Hematopoietic multipotent progenitor cell treated with erythropoietin and hydrocortisone succinate and interleukin-3 and kit ligand, for 4 days (in vitro differentiated cells): Measurements from ENCODE around the gene IRF1.
"Not testable (repeated sequence)": the region's sequence is repeated elsewhere in the genome, so short reads cannot be mapped to it uniquely, and the experiment has no call there.

Experiments
- DNase-seq: peaks from one replicate; pipeline ENCODE4 v3.0.0-alpha.2; 2015

Gene IRF1

DNA sequence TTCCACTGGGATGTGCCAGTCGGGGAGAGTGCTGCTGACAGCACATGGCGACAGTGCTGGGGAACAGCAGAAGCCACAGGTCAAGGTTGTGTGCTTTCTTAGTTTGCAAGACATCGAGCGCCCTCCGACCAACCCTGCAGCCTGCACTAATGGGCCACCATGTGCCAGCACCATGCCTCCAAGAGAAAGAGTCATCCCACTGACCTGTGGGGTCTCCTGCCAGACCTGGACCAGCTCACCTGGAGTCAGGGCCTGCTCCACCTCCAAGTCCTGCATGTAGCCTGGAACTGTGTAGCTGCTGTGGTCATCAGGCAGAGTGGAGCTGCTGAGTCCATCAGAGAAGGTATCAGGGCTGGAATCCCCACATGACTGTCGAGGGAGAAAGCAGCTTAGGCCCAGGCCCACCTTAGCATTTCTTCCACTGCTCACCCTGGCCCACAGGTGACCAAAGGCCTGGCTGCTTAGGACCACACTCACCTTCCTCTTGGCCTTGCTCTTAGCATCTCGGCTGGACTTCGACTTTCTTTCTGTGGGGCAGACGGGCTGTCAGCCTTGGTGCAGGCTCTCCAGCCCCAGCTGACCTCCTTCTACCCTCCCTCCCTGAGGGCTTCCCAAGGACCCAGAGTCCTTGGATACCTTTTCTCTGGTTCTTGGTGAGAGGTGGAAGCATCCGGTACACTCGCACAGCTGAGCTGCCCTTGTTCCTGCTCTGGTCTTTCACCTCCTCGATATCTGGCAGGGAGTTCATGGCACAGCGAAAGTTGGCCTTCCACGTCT, 4.1 kb downstream of the IRF1 start:
- no peak for DNase-seq

DNA sequence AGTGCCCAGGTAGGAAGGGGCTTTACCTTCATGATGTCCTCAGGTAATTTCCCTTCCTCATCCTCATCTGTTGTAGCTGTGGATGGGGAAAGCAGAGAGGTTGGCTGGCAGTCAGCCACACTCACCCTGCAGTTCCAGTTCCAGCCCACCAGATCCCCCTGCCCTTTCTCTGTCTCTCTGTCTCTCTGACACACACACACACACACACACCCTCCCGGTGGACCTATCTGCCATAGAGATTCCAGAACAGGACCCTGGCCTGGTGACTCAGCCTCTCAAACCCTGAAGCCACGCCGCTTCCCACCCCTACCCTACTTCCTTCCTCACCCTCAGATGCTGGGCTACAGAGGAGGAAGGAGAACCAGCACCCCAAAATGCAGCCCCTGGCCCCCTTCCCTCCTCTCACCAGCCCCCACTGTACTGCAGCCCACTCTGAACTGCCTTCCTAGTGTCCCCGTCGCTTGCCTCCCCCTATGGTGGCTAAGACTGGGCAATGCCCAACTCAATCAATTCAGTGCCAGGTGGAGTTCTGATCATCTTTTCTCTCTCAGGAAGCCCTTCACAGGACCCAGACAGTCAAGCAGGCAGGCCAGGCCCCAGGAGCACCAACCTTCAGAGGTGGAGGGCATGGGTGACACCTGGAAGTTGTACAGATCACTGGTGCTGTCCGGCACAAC, 4.8 kb downstream of the IRF1 start:
- DNase-seq: no peak

DNA sequence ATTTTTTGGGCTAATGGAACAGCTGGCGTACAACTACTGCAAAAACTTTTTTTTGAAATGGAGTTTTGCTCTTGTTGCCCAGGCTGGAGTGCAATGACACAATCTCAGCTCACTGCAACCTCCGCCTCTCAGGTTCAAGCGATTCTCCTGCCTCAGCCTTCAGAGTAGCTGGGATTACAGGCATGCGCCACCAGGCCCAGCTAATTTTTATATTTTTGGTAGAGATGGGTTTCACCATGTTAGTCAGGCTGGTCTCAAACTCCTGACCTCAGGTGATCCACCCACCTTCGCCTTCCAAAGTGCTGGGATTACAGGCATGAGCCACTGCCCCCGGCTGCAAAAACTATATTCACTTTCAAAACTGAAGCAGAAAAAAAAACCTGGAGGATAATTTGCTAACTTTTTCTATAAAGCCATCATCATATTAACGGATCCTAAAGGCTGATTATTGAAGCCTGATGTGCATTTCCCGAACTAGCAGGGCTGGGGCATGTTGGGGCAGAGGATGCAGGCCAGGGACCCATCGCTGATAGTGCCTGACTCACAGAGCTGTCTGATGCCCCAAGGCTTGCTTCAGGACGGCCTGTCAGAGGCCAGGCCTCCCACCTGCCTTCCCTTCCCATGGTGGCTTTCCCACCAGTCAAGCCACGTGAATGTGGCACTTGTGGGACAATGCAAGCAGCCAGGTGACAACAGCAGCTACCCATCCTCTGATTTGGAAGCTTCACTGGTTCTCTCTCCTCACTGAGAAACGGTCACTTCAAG, 5.5 kb downstream of the IRF1 start:
- DNase-seq: not testable (repeated sequence)

DNA sequence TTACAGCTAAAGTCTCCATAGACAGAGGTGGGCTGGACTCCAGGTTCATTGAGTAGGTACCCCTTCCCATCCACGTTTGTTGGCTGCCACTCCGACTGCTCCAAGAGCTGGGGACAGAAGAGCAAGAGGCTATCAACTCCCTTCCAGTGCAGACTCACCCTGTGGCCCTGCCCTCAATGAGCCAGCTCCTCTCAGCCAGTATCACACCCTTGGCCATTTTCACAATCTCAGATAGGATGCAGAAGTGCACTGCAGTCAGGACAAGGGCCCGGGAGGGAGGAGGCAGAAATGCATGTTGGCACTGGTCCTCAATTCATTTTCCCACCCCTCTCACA, 6.2 kb downstream of the IRF1 start:
- DNase-seq: no peak

DNA sequence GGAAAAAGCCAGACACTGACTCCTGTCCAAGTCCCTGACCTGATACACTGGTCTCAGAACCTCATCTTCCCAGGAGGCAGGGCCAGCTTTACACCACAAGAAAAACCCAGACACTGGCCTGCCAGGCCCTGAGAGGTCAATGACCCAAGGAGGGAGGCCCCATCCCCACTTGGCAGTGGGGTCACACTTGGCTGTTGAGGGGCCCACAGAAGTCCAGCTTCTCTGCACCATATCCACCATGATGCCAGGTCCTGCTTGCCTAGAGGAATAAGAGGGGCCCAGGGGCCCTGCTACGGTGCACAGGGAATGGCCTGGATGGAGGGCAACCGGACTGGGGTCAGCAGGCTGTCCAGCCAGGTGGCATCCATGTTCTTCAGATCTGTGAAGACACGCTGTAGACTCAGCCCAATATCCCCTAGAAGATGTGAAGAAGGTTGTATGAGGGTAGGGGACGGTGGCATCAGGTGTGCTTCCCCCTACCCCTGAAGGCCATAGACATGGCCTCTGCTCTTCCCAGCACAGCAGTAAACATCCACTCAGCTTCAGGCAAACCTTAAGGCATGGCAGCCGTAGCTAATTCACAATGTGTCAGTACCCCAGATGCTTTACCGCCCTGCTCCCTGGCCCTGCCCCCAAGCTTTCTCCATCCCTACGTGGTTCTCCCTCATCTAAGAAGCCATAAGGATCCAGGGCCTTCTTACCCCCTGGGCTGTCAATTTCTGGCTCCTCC, 6.7 kb downstream of the IRF1 start:
- DNase-seq: no peak

DNA sequence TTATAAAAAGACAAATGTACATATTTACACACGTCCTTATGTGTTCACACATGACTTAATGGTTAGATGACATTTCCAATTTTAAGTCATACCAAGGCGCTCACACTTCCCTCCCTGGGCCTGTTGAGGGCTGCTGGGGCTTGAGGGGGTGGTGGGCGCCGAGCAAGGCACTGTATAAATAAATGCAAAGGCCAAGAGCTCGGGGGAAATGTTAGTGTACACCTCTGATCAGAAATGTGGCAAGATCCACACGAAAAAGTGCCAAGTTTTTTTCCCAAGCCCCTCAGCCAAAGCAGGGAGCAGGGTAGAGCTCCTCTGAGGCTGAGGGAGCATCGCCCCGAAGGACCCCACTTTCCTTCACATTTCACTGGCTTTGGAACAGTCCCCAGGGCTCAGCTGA, 7.5 kb downstream of the IRF1 start:
- no peak for DNase-seq

DNA sequence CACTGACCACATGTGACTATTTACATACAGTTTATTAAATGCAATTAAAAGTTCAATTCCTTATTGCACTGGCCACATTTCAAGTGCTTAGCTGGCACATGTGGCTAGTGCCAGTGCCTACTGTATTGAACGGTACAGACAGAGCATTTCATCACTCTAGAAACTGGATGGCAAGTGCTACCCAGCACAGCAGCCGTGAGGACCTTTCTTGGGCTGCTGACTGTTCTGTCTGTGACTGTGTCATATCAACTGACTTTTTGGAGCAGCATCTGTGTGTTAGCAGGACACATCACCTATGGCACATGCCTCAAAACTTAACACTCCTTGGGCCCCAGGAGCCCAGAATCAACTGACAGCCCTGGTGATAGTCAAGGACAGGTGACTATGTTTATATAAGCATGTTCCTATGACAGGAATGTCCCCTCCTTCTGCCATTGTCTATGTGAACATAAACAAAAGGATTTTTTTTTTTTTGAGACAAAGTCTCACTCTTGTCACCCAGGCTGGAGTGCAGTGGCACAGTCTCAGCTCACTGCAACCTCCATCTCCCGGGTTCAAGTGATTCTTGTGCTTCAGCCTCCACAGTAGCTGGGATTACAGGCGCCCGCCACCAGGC, 8.9 kb downstream of the IRF1 start:
- DNase-seq: no peak

DNA sequence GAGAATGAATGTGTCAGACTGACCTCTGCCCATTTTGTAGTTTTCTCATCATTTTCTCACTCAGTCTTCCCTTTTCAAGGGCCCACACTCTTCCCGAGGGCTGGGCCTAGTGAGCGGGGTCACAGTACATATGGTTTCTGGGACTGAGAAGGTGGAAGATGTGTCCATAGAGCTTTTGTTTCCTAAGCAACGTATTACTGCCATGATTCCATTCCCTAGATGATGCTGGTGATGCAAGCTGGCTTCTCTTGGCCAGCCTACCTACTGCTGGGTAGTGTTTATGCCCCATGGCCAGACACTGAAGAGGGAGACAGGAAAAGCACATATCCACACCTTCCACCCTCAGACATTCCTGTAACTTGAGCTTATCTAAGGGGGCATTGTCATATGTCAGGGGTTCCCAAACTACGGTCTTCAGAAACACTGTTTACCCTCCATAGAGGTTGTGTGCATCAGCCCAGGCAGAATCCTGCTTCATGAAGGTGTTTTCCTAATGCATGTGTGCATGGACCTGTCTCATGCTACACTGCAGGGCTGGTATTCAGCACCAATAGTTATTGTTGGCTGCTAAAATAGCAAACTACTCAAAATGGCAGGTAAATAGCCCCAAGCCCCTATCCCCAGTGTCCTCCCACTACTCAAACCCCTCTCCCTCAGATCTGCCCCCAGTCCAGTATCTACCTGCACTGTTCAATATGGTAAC, 9.5 kb downstream of the IRF1 start:
- DNase-seq: no peak

DNA sequence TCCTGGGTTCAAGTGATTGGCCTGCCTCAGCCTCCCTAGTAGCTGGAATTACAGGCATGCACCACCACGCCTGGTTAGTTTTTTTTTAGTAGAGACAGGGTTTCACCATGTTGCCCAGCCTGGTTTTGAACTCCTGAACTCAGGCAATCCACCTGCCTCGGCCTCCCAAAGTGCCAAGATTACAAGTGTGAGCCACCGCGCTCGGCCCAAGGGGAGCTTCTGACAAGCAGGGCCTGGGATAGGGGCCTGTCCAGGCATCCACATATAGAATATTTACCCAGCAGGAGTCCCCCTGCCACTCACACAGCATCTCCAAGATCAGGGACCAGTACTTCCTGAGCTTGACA, 10.1 kb downstream of the IRF1 start:
- no peak for DNase-seq

DNA sequence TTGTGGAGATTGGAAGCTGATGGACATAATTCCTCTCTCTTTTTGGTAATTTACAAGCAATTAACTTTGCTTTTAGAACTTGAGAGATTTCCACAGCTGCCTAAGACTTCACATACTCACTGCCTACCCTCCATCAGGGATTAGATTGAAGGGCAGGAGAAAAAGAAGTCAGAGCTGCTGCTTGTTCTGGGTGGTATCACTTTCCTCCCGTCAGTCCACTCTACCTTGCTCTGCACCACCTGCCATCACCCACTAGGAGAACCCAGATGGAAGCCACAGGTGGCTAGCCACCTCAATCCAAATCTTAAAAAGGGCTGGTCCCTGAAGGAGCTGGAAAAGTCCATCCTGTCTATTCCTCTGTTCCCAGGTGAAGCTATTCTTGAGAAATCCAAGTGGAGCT, 10.5 kb downstream of the IRF1 start:
- DNase-seq: no peak

DNA sequence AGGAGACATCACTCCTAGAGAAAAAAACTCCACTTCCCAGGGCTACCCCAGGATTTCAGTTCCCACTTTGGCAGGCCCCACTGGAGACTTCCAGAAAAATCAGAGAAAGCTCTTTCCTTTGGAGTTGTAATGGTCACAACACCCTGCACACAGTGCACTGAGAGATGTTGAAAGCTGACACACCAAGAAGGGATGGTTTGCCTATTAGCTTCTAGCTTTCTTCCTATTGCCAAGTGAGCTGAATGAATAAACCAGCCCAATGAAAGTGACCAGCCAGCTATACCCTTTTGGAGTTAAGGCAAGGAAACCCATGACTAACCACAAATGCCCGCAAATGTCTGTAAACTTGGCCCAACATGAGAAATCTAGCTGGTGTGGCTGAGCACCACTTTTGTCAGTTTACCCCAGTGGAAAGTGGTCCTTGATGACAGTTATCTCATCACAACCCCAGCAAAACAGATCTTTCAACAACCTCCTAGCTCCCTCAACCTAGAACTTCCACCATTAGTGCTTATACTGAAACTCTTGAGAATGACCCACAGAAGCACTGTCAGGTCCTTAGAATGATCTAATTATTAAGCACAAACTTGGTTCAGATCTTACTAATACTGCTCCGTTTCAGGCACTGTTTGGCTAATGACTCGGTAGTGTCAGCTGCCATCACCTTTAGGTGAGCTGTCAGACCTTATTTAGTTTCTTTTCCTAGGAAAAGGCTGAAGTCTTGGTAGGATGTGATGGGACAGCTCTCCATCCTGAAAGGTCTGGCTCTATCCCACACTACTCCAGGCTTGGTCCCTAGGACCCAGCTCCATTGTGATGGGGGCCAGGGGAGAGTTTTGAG, 11.2 kb downstream of the IRF1 start:
- DNase-seq: no peak

DNA sequence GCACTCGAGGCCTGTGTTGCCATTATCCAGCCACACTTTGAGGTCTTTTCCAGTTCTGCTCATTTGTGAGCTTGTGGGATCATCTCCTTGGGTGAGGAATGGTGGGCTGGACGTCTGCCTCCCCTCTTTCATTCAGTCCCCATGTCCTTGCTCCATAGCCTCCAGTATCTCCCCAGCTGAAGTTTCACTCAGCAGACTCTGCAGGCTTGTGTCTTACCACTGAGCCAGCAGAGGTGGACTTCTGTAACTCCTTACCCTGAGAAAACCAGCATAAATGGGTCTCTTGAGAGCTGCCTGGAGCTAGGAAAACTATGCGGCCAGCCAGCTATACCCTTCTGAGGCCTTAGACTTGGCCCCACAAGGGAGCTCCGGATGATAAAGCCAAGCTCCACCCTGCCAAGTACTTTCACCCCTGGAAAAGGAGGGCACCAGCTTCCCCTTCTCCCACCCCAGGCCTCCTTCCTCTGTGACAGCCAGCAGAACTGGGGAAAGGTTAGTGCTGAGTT, 12.2 kb downstream of the IRF1 start:
- no peak for DNase-seq

DNA sequence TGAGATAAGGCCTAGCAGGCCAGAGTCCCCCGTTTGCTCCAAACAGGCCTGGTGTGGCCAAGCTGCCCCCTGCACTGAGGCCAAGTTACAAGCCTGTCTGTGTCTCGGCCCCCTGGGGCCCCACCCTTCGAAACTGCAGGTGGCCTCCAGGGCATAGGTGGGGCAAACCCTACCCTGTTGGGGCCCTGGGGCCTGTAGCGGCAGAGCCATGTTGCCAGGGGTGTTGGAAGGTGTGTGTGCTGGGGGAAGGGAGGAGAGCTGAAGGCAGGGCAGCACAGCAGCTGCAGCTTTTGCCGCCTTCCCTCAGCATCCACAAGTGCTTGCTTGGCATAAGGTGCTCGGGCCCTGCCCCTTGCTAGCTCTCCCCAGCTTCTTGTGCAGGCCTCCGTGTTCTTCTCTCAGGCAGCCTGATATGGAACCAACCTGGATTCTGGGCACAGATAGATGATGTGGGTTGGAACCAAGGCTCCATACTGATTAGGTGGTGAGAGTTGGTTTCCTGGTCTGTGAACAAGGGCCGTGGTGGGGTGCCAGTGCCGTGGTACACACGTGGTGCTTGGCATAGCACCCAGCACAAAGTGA, 12.7 kb downstream of the IRF1 start:
- no peak for DNase-seq

DNA sequence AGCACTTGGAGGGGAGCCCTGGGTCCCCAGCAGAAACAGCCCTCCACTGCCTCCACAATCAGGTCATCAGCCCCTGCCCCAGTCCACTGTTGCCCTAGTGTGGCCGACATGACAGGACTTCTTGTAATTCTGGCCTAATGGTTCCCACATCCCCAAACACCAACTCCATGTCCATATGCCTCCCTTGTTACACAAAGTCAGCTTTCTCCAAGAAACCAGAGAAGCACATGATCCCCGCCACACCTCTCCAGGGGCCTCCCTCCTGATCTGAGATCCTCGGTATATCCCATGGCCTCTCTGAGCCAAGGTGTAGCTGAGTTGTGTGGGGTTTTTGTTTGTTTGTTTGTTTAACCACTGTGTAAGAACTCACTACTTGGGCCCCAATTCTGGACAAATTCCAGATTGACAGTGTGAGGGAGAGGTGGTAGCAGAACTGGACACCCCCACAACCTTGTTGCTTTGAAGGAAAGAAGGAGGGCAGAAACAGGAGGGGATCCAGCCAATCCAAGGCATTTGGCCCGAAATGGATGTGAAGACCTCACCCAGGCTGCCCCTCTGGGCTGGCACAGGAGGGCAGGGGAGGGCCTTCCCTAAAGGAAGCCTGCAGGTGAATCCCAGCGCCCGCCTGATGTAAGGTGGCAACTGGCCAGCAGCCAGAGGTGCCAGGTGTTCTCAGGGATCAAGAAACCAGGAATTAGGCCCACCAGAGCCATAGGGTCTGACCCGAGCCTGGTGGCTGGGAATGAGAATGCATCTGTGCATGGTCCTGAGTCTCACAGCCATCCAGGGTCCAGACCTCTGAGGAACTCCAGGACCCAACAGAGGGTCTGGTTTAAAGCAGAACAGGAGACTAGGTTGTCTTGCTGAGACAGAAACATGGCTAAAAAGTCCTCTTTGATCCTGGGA, 13.4 kb downstream of the IRF1 start:
- DNase-seq: no peak

DNA sequence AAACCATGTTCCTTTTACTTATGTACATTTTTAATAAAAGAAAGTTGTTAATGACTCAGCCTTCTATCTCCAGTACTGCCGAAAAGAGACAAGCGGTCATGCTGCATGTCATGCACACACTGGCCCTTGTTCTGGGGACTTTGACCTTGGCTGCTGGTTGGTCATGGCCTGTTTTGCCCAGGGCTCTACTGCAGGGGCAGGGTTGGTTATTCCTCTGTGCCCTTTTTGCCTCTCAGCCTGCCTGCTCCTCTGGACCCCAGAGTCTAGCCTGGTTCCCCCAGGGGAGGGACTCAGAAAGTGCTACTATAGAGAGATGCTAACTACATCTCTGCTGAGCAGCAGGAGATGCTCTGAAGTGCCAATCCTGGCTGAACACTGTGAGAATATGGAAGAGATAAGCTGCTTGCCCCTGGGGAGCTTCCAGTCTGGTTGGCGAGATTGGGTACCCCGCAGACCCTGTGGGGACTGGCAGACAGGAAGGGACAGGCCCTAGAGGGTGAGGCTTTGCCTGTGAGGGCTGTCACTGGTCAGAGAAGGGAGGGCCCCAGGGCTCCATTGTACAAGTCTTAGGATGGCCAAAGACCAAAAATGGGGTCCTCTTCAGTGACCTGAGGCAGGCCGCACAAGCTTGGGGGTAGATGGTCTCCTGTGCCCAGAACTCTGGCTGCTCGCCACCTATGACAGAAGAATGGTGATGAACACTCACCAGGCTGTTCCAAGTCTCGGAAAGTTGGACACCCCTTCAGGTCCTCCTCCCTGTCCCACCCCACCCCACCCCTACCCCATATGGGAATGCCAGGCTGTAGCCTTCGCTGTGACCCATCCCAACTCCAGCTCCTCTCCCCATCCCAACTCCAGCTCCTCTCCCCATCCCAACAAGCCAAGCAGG, 14.3 kb downstream of the IRF1 start:
- DNase-seq: no peak

DNA sequence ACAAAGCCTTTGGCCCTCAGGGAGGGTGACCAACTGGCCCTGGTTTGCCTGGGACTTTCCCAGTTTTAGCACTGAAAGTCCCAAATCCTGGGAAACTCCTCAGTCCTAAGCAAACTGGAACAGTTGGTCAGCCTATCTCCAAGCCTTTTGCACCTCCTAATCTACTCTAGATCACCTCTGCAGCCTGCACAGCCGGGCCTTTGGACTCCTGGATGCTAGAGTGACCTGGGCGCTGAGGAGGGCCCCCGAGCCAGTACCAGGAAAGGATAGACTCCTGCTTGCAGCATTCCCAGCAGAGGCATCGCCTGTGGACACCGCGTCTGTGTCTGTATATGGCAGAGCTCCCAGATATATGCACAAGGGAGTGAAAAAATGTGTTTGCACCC, 15.1 kb downstream of the IRF1 start:
- no peak for DNase-seq

DNA sequence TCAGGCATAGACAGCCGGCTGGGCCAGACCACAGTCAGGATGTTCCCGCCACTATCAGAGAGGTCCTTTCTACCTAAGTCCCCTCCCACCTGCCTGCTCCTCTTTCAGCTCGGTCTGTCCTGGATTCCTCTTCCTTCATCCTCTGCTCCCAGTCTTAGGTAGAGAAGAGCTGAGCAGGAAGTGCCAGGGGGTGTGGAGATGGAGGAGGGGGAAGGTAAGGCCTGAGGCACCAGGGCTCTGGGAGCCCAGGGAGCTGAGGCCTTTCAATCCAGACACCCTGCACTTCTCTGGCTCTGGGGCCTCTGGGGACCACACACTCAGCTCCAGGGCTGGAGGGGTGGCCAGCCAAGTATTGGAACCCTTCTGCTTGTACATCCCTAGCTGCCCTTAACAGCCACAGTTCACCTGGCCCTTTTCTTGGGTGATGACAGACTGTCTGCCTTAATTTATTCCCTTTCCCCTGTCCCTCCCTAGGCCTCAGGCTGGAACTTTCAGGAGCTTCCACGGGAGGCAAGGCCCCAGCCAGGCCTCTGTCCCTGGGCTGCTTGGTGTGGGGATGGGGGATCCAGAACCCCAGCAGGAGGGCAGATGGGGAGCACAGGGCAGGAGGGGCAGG, 15.6 kb downstream of the IRF1 start:
- no peak for DNase-seq

DNA sequence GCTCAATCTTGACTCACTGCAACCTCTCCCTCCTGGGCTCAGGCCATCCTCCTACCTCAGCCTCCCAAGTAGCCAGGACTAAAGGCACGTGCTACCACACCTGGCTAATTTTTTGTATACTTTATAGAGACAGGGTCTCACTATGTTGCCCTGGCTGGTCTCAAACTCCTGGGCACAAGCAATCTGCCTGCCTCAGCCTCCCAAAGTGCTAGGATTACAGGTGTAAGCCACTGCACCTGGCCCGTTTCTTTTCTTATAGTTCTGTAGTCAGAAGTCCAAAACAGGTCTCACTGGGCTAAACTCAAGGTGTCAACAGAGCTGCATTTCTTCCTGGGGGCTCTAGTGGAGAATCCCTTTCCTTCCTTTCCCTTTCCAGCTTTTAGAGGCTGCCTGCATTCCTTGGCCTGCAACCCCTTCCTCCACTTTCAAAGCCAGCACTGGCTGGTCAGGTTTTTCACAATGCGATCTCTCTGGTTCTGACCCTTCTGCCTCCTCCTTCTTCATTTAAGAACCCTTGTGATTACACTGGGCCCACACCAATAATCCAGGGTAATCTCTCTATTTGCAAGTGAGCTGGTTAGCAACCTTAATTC, 16.3 kb downstream of the IRF1 start:
- DNase-seq: no peak
